ENCODE results near the gene PPP1R12A.

The PPP1R12A gene

GRCh38 chr12:79911889-79912656 lies 22.8 kb downstream of the PPP1R12A start:
- TF ChIP-seq, protein P1, sequence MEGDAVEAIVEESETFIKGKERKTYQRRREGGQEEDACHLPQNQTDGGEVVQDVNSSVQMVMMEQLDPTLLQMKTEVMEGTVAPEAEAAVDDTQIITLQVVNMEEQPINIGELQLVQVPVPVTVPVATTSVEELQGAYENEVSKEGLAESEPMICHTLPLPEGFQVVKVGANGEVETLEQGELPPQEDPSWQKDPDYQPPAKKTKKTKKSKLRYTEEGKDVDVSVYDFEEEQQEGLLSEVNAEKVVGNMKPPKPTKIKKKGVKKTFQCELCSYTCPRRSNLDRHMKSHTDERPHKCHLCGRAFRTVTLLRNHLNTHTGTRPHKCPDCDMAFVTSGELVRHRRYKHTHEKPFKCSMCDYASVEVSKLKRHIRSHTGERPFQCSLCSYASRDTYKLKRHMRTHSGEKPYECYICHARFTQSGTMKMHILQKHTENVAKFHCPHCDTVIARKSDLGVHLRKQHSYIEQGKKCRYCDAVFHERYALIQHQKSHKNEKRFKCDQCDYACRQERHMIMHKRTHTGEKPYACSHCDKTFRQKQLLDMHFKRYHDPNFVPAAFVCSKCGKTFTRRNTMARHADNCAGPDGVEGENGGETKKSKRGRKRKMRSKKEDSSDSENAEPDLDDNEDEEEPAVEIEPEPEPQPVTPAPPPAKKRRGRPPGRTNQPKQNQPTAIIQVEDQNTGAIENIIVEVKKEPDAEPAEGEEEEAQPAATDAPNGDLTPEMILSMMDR (IDR thresholded peaks at IDR 0.05), result no peak
- H3K27ac ChIP-seq, result no peak overlapping the region

GRCh38 chr12:79908366-79908765 lies 26.5 kb downstream of the PPP1R12A start:
- TF ChIP-seq ZFX (IDR thresholded peaks at IDR 0.05; ENCODE audit: borderline replicate concordance), result no peak
- TF ChIP-seq, protein P1 (IDR thresholded peaks at IDR 0.05), result no peak
- H3K27ac ChIP-seq, result no peak overlapping the region

- H3K27ac ChIP-seq, result no peak overlapping the region
- TF ChIP-seq ZFX (IDR thresholded peaks at IDR 0.05; ENCODE audit: borderline replicate concordance), result no peak
- TF ChIP-seq, protein P1 (IDR thresholded peaks at IDR 0.05), result no peak
Observed at GRCh38 chr12:79901506-79901905, 33.4 kb downstream of the PPP1R12A start.

DNA sequence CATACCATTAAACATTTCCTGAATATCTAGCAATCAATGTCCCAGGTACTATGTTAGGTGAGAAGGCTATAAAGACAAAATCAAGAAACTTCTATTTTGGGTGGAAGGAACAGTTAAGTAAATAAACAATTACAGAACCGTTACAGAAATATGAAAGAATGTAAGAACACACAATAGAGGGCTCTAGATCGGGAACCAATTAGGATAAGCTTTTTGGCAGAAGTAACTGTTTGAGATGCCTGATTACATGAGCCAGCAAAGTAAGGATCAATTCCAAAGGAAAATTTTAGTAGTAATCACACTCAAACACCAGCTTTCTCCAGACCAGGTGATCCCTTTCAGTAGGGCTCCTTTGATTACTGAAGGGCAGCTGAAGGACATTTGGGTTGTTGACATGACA lies 33.9 kb downstream of the PPP1R12A start:
- TF ChIP-seq, protein P1 (IDR thresholded peaks at IDR 0.05), result no peak
- TF ChIP-seq ZFX (IDR thresholded peaks at IDR 0.05; ENCODE audit: borderline replicate concordance), result no peak
- H3K27ac ChIP-seq, result no peak overlapping the region

GRCh38 chr12:79900199-79900598 lies 34.7 kb downstream of the PPP1R12A start:
- TF ChIP-seq, protein P1 (IDR thresholded peaks at IDR 0.05), result no peak
- no peak for TF ChIP-seq ZFX (IDR thresholded peaks at IDR 0.05; ENCODE audit: borderline replicate concordance)
- no peak overlapping the region for H3K27ac ChIP-seq

GRCh38 chr12:79897617-79898016 lies 37.3 kb downstream of the PPP1R12A start:
- no peak for TF ChIP-seq ZFX (IDR thresholded peaks at IDR 0.05; ENCODE audit: borderline replicate concordance)
- TF ChIP-seq, protein P1 (IDR thresholded peaks at IDR 0.05), result no peak
- H3K27ac ChIP-seq, result no peak overlapping the region

- no peak overlapping the region for H3K27ac ChIP-seq
- TF ChIP-seq, protein P1 (IDR thresholded peaks at IDR 0.05), result no peak
- no peak for TF ChIP-seq ZFX (IDR thresholded peaks at IDR 0.05; ENCODE audit: borderline replicate concordance)
Observed at GRCh38 chr12:79895804-79896203, 39.1 kb downstream of the PPP1R12A start.
